HG03439 (cell line): ENCODE data around the gene RACGAP1.

Source experiments
- ATAC-seq: cut with Tn5 transposase; IDR thresholded peaks from one replicate; pipeline ENCODE4 v1.9.1; 2021; ENCODE audit warnings: mild to moderate bottlenecking, moderate library complexity; ENCODE audit not compliant: unreplicated experiment

RACGAP1 gene

GRCh38 chr12:50025187-50026059 lies at the start of gene RACGAP1:
Gene RACGAP1, minus strand, starts transcription at chr12:50025494. Its CDS starts 8,779 bp downstream, at chr12:50016715.
- ATAC-seq, result peak; percentile 95

- ATAC-seq, result no peak
Observed at GRCh38 chr12:50073712-50074111, 48.4 kb upstream of the RACGAP1 start.

GRCh38 chr12:50073206-50073605 lies 47.9 kb upstream of the RACGAP1 start:
- ATAC-seq, result no peak

GRCh38 chr12:50072198-50072907 lies 47.1 kb upstream of the RACGAP1 start:
- ATAC-seq, result no peak

GRCh38 chr12:50070314-50071060 lies 45.2 kb upstream of the RACGAP1 start:
- no peak for ATAC-seq

GRCh38 chr12:50069539-50069938 lies 44.2 kb upstream of the RACGAP1 start:
- ATAC-seq, result no peak

- no peak for ATAC-seq
Observed at GRCh38 chr12:50069069-50069468, 43.8 kb upstream of the RACGAP1 start.

- no peak for ATAC-seq
Observed at GRCh38 chr12:50066402-50066801, 41.1 kb upstream of the RACGAP1 start.

GRCh38 chr12:50065726-50066310 lies 40.5 kb upstream of the RACGAP1 start:
- ATAC-seq, result no peak

- no peak for ATAC-seq
Observed at GRCh38 chr12:50062728-50063460, 37.6 kb upstream of the RACGAP1 start.

- ATAC-seq, result no peak
Observed at GRCh38 chr12:50061946-50062686, 36.8 kb upstream of the RACGAP1 start.

- no peak for ATAC-seq
Observed at GRCh38 chr12:50061171-50061570, 35.9 kb upstream of the RACGAP1 start.

- ATAC-seq, result no peak
Observed at GRCh38 chr12:50060120-50060468, 34.8 kb upstream of the RACGAP1 start.

- ATAC-seq, result no peak
Observed at GRCh38 chr12:50059440-50060119, 34.3 kb upstream of the RACGAP1 start.

- ATAC-seq, result no peak
Observed at GRCh38 chr12:50058743-50059312, 33.5 kb upstream of the RACGAP1 start.

GRCh38 chr12:50057896-50058670 lies 32.8 kb upstream of the RACGAP1 start:
- no peak for ATAC-seq

GRCh38 chr12:50057000-50057841 lies 31.9 kb upstream of the RACGAP1 start, which contains the start of gene ASIC1:
Gene ASIC1, plus strand, starts transcription at chr12:50057596. Its CDS starts 1,171 bp downstream, at chr12:50058767.
- no peak for ATAC-seq
